GM12892 (cell line): ENCODE data around the gene MLF1.

Source experiments
- POLR2A ChIP-seq: IDR thresholded peaks from 2 replicates; pipeline ENCODE4 v1.6.1; 2011; ENCODE audit warnings: low read depth, low read length, control low read depth
- TAF1 ChIP-seq: IDR thresholded peaks from 2 replicates; pipeline ENCODE4 v1.6.1; 2011; ENCODE audit warnings: low read depth, mild to moderate bottlenecking, control low read depth, low read length, borderline replicate concordance

- TF ChIP-seq POLR2A: no peak
- no peak for TF ChIP-seq TAF1
These were observed 19.2 kb downstream of the MLF1 start for GRCh38 chr3:158590223-158590622.
